A549 (cell line): ENCODE results near the gene ANKRD10.

Experiments used
- CBX8 ChIP-seq: fragments of 200-600 bp; sonication (generic); IDR thresholded peaks from 2 replicates; pipeline ENCODE4 v1.6.1; 2016
- CTCF ChIP-seq: fragments of >200 bp; sonication (Bioruptor Twin); formaldehyde crosslinking; IDR thresholded peaks from 3 replicates; pipeline ENCODE4 v1.5.1; 2016
- EP300 ChIP-seq, 2 experiments: fragments of >200 bp; sonication (Bioruptor Twin); formaldehyde crosslinking; IDR thresholded peaks; 2 replicates in 1 of 2; 3 replicates in 1 of 2; pipeline ENCODE4 v1.6.1; 2016 to 2017
- ESRRA ChIP-seq: fragments of 150-350 bp; IDR thresholded peaks from 2 replicates; pipeline ENCODE4 v1.6.1; 2014; ENCODE audit warnings: mild to moderate bottlenecking, low read length, borderline replicate concordance
- JUNB ChIP-seq: fragments of >200 bp; sonication (Bioruptor Twin); formaldehyde crosslinking; IDR thresholded peaks from 2 replicates; pipeline ENCODE4 v1.6.1; 2016
- NPAS2 ChIP-seq: fragments of 250-450 bp; sonication (Bioruptor Pico); IDR thresholded peaks from 2 replicates; pipeline ENCODE4 v1.8.0; 2022; ENCODE audit warnings: mild to moderate bottlenecking, moderate library complexity, borderline replicate concordance
- POLR2A ChIP-seq: IDR thresholded peaks from 2 replicates; pipeline ENCODE4 v1.6.1; 2012; ENCODE audit warnings: mild to moderate bottlenecking, low read length
- RARB ChIP-seq: fragments of 250-450 bp; sonication (Bioruptor Pico); IDR thresholded peaks from 2 replicates; pipeline ENCODE4 v1.8.0; 2021; ENCODE audit warnings: mild to moderate bottlenecking, moderate library complexity
- REST ChIP-seq: fragments of 200-600 bp; sonication (generic); IDR thresholded peaks from 2 replicates; pipeline ENCODE4 v1.6.1; 2016; ENCODE audit warnings: antibody characterized with exemption, mild to moderate bottlenecking, moderate library complexity
- ZFP36 ChIP-seq: fragments of 450-650 bp; IDR thresholded peaks from 2 replicates; pipeline ENCODE4 v1.6.1; 2014; ENCODE audit warnings: borderline replicate concordance; ENCODE audit not compliant: partially characterized antibody
- ZNF302 ChIP-seq: fragments of 250-450 bp; sonication (Bioruptor Pico); IDR thresholded peaks from 2 replicates; pipeline ENCODE4 v1.9.0; 2021; ENCODE audit warnings: inconsistent platforms, mild to moderate bottlenecking, moderate library complexity

- TF ChIP-seq ZFP36 (no peak), NPAS2 (CRISPR knock-in tag) (no peak), CBX8 (no peak), CTCF (no peak), POLR2A (no peak), ESRRA (no peak), RARB (CRISPR knock-in tag) (no peak), REST (no peak), EP300 (IDR thresholded peaks at IDR 0.05) (no peak), ZNF302 (CRISPR knock-in tag) (no peak), JUNB (no peak)
These were observed 4.6 kb downstream of the ANKRD10 start for GRCh38 chr13:110910013-110910890.
